Endothelial cell of umbilical vein (primary cell): Measurements from ENCODE around the gene OR1I1. TPM values are rescaled to one million over a fixed set of nuclear protein-coding genes. Genes with fewer than 3 reads are reported as not detected.
"Not testable (repeated sequence)": the region's sequence is repeated elsewhere in the genome, so short reads cannot be mapped to it uniquely, and the experiment has no call there.

Experiments used
- BruUV-seq: library from RNA; stranded (reverse); fragments of 400-500 nt; replicated peaks from 2 replicates; lab custom pipeline; 2021; lab: Mats Ljungman, UMichigan
- CTCF ChIA-PET: fragments of 300-600, 350-600 bp; sonication (Branson Sonifier 250); formaldehyde crosslinking; loops from one replicate; lab custom pipeline; 2021; ENCODE audit warnings: antibody characterized with exemption, inconsistent platforms; lab: Charles Lee
- POLR2A ChIA-PET: fragments of 300-600, 350-600 bp; sonication (Branson Sonifier 250); formaldehyde crosslinking; loops from one replicate; lab custom pipeline; 2021; ENCODE audit warnings: antibody characterized with exemption, inconsistent platforms; lab: Charles Lee
- DNase-seq: peaks from one replicate; pipeline ENCODE4 v3.0.0-alpha.2; 2011; ENCODE audit warnings: low read depth, low spot score
- FAIRE-seq: peaks from 2 replicates; lab custom pipeline; 2011; peaks lifted over from hg19 to GRCh38; lab: Jason Lieb, UNC
- H2AFZ ChIP-seq: 2 replicates; pipeline ENCODE4 v1.6.0; 2012; ENCODE audit warnings: low read depth, low read length, control low read depth, inconsistent platforms
- H3K27ac ChIP-seq: 2 replicates; pipeline ENCODE4 v1.5.1; 2011; ENCODE audit warnings: low read depth, mild to moderate bottlenecking, control low read depth, low read length, moderate library complexity; ENCODE audit not compliant: insufficient read depth
- H3K27me3 ChIP-seq, 2 experiments: 2 replicates each; pipeline versions ENCODE4 v1.6.0 to v1.6.1; 2011; ENCODE audit warnings: low read length in 2 of 2, mixed read lengths in 1 of 2; ENCODE audit not compliant: control insufficient read depth in 2 of 2, insufficient read depth in 2 of 2
- H3K36me3 ChIP-seq, 2 experiments: 2 replicates in 1 of 2; 3 replicates in 1 of 2; pipeline ENCODE4 v1.5.1; 2011; ENCODE audit warnings: low read length in 2 of 2, mild to moderate bottlenecking in 1 of 2, moderate library complexity in 1 of 2; ENCODE audit not compliant: control insufficient read depth in 2 of 2, insufficient read depth in 2 of 2; ENCODE audit errors: extremely low read depth in 1 of 2
- H3K4me1 ChIP-seq: 3 replicates; pipeline ENCODE4 v1.5.1; 2011; ENCODE audit warnings: mild to moderate bottlenecking, low read length; ENCODE audit not compliant: control insufficient read depth, insufficient read depth; ENCODE audit errors: extremely low read depth
- H3K4me2 ChIP-seq: 2 replicates; pipeline ENCODE4 v1.6.1; 2011; ENCODE audit warnings: low read length, control low read depth, mixed read lengths; ENCODE audit not compliant: insufficient read depth
- H3K4me3 ChIP-seq, 3 experiments: fragments of 200-600 bp in 1 of 3; sonication (generic), shearing (Covaris generic) in 1 of 3; replicated peaks in 1 of 3; 2 replicates each; pipeline ENCODE4 v1.5.1; 2011 to 2016; ENCODE audit warnings: control low read depth in 3 of 3, low read length in 3 of 3, mild to moderate bottlenecking in 2 of 3, inconsistent platforms in 1 of 3, low read depth in 1 of 3, moderate library complexity in 1 of 3; ENCODE audit not compliant: insufficient read depth in 1 of 3
- H3K79me2 ChIP-seq: 2 replicates; pipeline ENCODE4 v1.6.0; 2012; ENCODE audit warnings: low read length, inconsistent platforms; ENCODE audit not compliant: control insufficient read depth, insufficient read depth
- H3K9ac ChIP-seq: replicated peaks from 2 replicates; pipeline ENCODE3; 2011; ENCODE audit warnings: low read length, control low read depth; ENCODE audit not compliant: insufficient read depth; ENCODE audit errors: extremely low read depth
- H3K9me1 ChIP-seq: replicated peaks from 3 replicates; pipeline ENCODE4 v1.6.0; 2011; ENCODE audit warnings: mild to moderate bottlenecking, low read length; ENCODE audit not compliant: control insufficient read depth, insufficient read depth; ENCODE audit errors: extremely low read depth
- H3K9me3 ChIP-seq: replicated peaks from 2 replicates; pipeline ENCODE4 v1.5.1; 2012; ENCODE audit warnings: low read length, inconsistent platforms; ENCODE audit not compliant: control insufficient read depth, insufficient read depth
- H4K20me1 ChIP-seq: replicated peaks from 2 replicates; pipeline ENCODE3; 2011; ENCODE audit warnings: mild to moderate bottlenecking, low read length; ENCODE audit not compliant: control insufficient read depth, insufficient read depth; ENCODE audit errors: extremely low read depth
- CTCF ChIP-seq, 2 donors: IDR thresholded peaks; 1 replicate in 1 of 2; 2 replicates in 1 of 2; pipeline ENCODE4 v1.5.1; 2011; ENCODE audit warnings: low read length in 2 of 2, mild to moderate bottlenecking in 2 of 2, moderate library complexity in 2 of 2, control low read depth in 1 of 2, inconsistent platforms in 1 of 2, low read depth in 1 of 2; ENCODE audit not compliant: insufficient read depth in 1 of 2; ENCODE audit errors: extremely low read depth in 1 of 2
- EZH2 ChIP-seq: IDR thresholded peaks from 2 replicates; pipeline ENCODE4 v1.6.1; 2012; ENCODE audit warnings: borderline replicate concordance, low read depth, mild to moderate bottlenecking, moderate library complexity, low read length, inconsistent platforms; ENCODE audit not compliant: severe bottlenecking
- FOS ChIP-seq: IDR thresholded peaks from 2 replicates; pipeline ENCODE4 v1.6.1; 2011; ENCODE audit warnings: mild to moderate bottlenecking, low read length, moderate library complexity, borderline replicate concordance; ENCODE audit not compliant: insufficient read depth
- GATA2 ChIP-seq: IDR thresholded peaks from 2 replicates; pipeline ENCODE4 v1.7.0; 2011; ENCODE audit warnings: low read depth, mild to moderate bottlenecking, moderate library complexity, mixed read lengths, low read length; ENCODE audit not compliant: insufficient read length, insufficient read depth
- JUN ChIP-seq: IDR thresholded peaks from 2 replicates; pipeline ENCODE4 v1.6.1; 2011; ENCODE audit warnings: borderline replicate concordance, low read depth; ENCODE audit not compliant: insufficient read length, insufficient read depth
- MAX ChIP-seq: IDR thresholded peaks from 2 replicates; pipeline ENCODE4 v1.6.1; 2011; ENCODE audit not compliant: insufficient read depth, insufficient read length
- MYC ChIP-seq: IDR thresholded peaks from one replicate; pipeline ENCODE4 v1.6.1; 2011; ENCODE audit warnings: mild to moderate bottlenecking, low read depth, low read length
- POLR2A ChIP-seq: IDR thresholded peaks from 2 replicates; pipeline ENCODE4 v1.6.1; 2012; ENCODE audit warnings: low read depth, mild to moderate bottlenecking, control low read depth, low read length
- POLR2AphosphoS5 ChIP-seq: IDR thresholded peaks from 2 replicates; pipeline ENCODE4 v1.6.1; 2012; ENCODE audit warnings: low read depth, mild to moderate bottlenecking, control low read depth, low read length, moderate library complexity; ENCODE audit not compliant: insufficient read depth
- dilution Hi-C: fragments of 300-500 bp; cut with MboI; formaldehyde crosslinking; loops from one replicate; pipeline ENCODE4 v1.15.0; 2019; ENCODE audit warnings: low sequenced_read_pairs; ENCODE audit not compliant: extremely low pct_ligation_motif_present
- intact Hi-C: fragments of 100-400 bp; cut with micrococcal nuclease; formaldehyde crosslinking; loops from one replicate; pipeline ENCODE4 v1.10.0; 2022
- polyA plus RNA-seq, 4 experiments: library from polyadenylated mRNA; depleted of rRNA in 3 of 4; stranded (reverse) in 3 of 4; unstranded in 1 of 4; fragments of >200 nt; gene quantifications; 2 replicates each; pipeline versions ENCODE4 v1.2.1 to v1.2.3, GENCODE V29; 2011 to 2012; ENCODE audit warnings: missing spikeins in 1 of 4
- total RNA-seq: library from RNA; stranded (reverse); gene quantifications from 2 replicates; pipeline ENCODE4 v1.2.3, GENCODE V29; 2021

The OR1I1 gene
- total and polyA plus RNA-seq, 2 donors (not counting 3 experiments of a cell fraction or from before 2014, with no cell fraction given) = not detected

GRCh38 chr19:15062036-15062435 lies 20.0 kb upstream of the OR1I1 start:
- H3K79me2 ChIP-seq = no peaks in the 10 kb centered on the region
- no peaks in the 10 kb centered on the region for H3K36me3 ChIP-seq
- DNase-seq = no peak
- no peak overlapping the region for H3K27ac ChIP-seq
- no peaks in the 10 kb centered on the region for H3K9me1 ChIP-seq
- BruUV-seq = no TSS peak
- no peaks in the 10 kb centered on the region for H3K27me3 ChIP-seq
- no peak overlapping the region for H2AFZ ChIP-seq
- FAIRE-seq = no peak
- dilution Hi-C loops = no loop called here
- no peak overlapping the region for H3K4me2 ChIP-seq
- no peak overlapping the region for H3K9ac ChIP-seq
- no peaks in the 10 kb centered on the region for H4K20me1 ChIP-seq
- no peaks in the 10 kb centered on the region for H3K9me3 ChIP-seq
- H3K4me3 ChIP-seq = no peak overlapping the region
- ChIA-PET CTCF (no interaction called here), POLR2A (no interaction called here)
- TF ChIP-seq POLR2A (no peak), FOS (no peak), MYC (no peak), JUN (no peak), POLR2AphosphoS5 (no peak), EZH2 (no peak), CTCF (IDR thresholded peaks at IDR 0.05; ENCODE audit: extremely low read depth in 1 of 2, insufficient read depth in 1 of 2, low read depth in 1 of 2, low read length in 2 of 2) (no peak), MAX (no peak), GATA2 (no peak)
- intact Hi-C loops = no loop called here
- no peaks in the 10 kb centered on the region for H3K4me1 ChIP-seq

- dilution Hi-C loops, DNase-seq, intact Hi-C loops, POLR2A ChIA-PET, H3K9me1 ChIP-seq, H3K4me2 ChIP-seq, H2AFZ ChIP-seq, H3K4me3 ChIP-seq, H3K9me3 ChIP-seq, H3K4me1 ChIP-seq, BruUV-seq, H3K27ac ChIP-seq, H3K27me3 ChIP-seq, CTCF ChIA-PET, H4K20me1 ChIP-seq, H3K79me2 ChIP-seq, FAIRE-seq, H3K9ac ChIP-seq, H3K36me3 ChIP-seq: not testable (repeated sequence)
These were observed 11.6 kb upstream of the OR1I1 start for GRCh38 chr19:15070386-15070785.
